Fibroblast of villous mesenchyme (primary cell): Measurements from ENCODE around the gene C1orf52. TPM values are rescaled to one million over a fixed set of nuclear protein-coding genes. Genes with fewer than 3 reads are reported as not detected.

Experiments
- DNase-seq: peaks from one replicate; pipeline ENCODE4 v3.0.0-alpha.2; 2010; ENCODE audit warnings: low read depth
- H3K4me3 ChIP-seq: 2 replicates; pipeline ENCODE4 v1.5.1; 2011; ENCODE audit warnings: low read depth, mild to moderate bottlenecking, low read length
- total RNA-seq: library from RNA; depleted of rRNA; stranded (reverse); fragments of >200 nt; gene quantifications from 2 replicates; pipeline ENCODE4 v1.2.3, GENCODE V29; 2012
- TF ChIP-seq, protein P1 (sequence below): IDR thresholded peaks from 2 replicates; pipeline ENCODE4 v1.5.1; 2012; ENCODE audit warnings: low read depth, mild to moderate bottlenecking, low read length; ENCODE audit not compliant: insufficient read depth

The C1orf52 gene
- total RNA-seq, 1 donor: 23.7 TPM

DNA sequence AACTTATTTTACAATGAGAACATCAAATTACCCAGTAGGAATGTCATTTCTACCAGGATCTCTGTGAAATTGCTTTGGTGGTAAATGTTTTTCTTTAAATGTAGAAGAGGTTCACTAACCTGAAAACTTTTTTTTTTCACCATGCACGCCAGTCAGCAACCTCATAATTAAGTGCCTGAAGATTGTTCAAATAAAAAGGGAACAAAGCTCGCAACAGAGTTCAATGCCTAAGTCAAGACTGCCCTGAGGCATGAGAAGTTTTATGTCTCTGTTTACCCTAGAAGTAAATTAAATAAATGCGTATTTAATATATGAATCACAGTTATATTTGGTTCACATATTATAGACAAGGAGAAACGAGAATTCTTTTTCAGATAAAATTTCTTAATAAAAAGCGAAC is 44.8 kb downstream of the C1orf52 start:
- TF ChIP-seq, protein P1, sequence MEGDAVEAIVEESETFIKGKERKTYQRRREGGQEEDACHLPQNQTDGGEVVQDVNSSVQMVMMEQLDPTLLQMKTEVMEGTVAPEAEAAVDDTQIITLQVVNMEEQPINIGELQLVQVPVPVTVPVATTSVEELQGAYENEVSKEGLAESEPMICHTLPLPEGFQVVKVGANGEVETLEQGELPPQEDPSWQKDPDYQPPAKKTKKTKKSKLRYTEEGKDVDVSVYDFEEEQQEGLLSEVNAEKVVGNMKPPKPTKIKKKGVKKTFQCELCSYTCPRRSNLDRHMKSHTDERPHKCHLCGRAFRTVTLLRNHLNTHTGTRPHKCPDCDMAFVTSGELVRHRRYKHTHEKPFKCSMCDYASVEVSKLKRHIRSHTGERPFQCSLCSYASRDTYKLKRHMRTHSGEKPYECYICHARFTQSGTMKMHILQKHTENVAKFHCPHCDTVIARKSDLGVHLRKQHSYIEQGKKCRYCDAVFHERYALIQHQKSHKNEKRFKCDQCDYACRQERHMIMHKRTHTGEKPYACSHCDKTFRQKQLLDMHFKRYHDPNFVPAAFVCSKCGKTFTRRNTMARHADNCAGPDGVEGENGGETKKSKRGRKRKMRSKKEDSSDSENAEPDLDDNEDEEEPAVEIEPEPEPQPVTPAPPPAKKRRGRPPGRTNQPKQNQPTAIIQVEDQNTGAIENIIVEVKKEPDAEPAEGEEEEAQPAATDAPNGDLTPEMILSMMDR: no peak
- no peak for DNase-seq
- no peak overlapping the region for H3K4me3 ChIP-seq

DNA sequence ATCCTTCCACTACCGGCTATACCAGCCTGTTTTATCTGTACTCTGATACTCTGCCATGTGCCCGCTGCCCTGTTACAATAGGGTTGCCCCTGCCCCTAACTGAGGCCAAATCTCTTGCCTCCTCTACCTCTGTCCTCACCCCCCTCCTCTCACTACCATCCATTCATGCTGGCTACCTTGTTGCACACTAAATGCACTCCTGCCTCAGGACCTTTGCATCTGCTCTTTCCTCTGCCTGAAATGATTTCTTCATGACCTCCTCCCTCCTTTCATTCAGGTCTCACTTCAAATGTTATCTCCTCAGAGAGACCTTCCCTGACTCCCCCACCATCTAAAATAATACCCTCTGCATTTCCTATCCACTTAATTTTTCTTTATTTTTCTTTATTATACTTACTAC is 51.0 kb downstream of the C1orf52 start:
- no peak for DNase-seq
- TF ChIP-seq, protein P1: no peak
- no peak overlapping the region for H3K4me3 ChIP-seq

DNA sequence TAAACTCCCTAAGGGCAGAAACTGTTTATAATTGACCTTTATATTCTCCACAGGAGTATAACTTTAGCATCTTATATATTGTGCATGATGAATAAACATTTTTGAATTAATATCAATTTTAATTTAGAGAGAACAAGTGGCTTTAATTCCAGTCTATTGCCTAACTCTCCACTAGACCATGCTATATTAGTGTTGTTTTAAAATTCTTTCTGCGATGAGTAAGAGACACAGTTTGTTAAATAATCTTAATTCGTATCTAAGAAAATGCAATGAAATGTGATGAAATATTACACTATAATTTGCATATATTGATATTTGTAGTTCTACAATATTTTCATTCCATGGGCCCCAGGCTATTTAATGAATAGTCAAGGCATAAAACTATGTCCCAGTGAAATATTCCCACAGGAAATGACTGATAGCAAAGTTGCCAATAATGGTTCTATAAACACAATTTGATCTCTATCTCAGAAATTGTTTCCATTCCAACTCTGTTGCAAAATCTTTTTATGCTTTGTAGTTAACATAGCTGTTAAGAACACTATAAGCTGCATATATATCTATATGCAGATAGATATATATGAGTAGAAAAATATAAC is 55.8 kb downstream of the C1orf52 start:
- peak; percentile 80 for DNase-seq
- TF ChIP-seq, protein P1: no peak
- no peak overlapping the region for H3K4me3 ChIP-seq

DNA sequence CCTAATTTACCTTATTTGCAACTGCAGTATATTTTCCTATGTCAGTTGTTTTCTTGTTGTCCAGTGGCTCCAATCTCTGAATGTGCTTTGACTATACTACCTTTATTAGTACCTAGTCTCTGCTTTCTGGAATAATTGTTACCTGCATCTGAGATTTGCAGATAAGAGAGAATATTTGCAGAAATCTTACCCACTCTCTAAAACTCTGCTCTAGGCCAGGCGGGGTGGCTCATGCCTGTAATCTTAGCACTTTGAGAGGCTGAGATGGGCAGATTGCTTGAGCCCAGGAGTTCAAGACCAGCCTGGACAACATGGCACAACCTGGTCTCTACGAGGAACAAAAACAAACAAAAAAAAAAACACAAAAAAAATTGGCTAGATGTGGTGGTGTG is 56.6 kb downstream of the C1orf52 start:
- DNase-seq: no peak
- H3K4me3 ChIP-seq: peak overlapping the region; percentile 95
- TF ChIP-seq, protein P1: no peak

DNA sequence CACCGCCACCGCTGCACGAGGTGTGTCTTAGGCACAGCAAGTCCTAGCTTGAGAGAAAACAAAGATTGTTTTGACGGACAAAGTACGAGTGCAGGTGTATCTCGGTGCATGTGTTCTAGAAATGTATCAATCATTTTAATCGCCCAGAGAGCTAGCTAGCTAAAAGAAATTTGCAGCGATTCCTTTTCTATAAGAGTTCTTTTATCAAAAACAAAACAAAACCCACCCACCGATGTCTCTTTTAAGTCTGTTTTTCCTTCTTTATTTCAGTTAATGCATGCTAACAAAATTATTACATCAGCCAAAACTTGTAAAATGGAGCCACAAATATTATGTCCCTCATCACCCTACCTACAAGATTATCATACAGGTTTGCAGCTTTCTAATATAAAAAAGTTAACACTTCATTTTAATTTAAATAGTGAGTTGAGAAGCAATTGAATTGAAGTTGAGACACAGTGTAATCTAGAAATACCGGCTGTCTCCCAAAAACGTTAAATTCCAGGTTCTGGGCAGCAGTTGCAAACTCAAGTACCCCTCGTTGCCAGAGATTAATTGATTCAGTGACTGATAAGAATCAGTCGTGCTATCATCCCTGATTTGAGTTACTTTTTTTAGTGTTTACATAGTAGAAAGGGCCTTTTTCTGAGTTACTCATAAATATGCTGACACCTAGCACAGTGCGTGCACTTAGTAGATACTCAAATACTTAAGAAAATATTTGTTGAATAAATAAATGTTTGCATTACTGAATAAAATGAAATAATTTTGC is 57.2 kb downstream of the C1orf52 start:
- no peak for DNase-seq
- H3K4me3 ChIP-seq: peak overlapping the region; percentile 95
- TF ChIP-seq, protein P1: no peak

DNA sequence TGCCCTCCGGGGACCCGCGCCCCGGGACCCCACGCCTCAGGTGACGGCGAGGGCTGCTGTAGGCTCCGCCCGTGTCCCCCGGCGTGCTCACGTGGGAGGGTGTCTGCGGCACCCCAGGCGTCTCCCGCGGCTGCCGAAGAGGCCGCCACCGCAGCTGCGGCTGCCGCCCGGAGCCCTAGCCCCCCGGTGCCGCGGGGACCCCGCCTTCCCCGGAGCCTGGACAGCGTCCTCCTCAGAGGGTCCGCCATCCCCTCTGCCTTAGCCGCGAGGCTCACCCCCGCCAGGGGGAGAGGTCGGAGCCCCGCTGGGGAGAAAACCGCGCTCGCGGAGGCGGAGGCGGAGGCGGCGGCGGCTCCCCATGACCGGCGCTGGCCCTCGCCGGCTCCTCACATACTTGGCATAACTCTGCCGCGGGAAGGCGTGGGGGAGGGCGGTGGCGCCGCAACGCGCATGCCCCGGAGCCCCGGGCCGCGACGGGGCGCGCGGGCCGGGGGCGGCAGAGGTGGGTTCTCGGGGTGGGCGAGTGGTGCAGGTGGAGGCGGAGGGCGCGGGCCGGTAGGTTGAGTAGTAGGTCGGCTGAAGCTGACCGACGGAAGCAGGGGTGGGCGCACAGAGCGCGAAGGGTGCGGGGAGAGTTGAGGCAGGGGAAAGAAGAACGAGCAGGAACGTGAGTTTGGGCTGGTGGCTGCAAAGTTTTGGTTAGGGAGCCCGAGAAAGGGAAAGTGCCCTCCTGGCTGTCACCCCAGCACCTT is 57.9 kb downstream of the C1orf52 start:
- TF ChIP-seq, protein P1: no peak
- DNase-seq: peak; percentile 62
- peak overlapping the region; percentile 95 for H3K4me3 ChIP-seq
